OCI-LY1 (cell line): ENCODE results near the gene CREG1.

Source experiments
- H2AFZ ChIP-seq: fragments of 200-600 bp; sonication (generic), shearing (Covaris generic); 2 replicates; pipeline ENCODE4 v1.6.0; 2014; ENCODE audit warnings: antibody characterized with exemption, mild to moderate bottlenecking, low read length
- H3F3A ChIP-seq: fragments of 200-600 bp; sonication (generic), shearing (Covaris generic); 2 replicates; pipeline ENCODE4 v1.6.0; 2014; ENCODE audit warnings: mild to moderate bottlenecking, antibody characterized with exemption, low read length, moderate library complexity; ENCODE audit not compliant: insufficient read depth
- H3K27ac ChIP-seq: fragments of 200-600 bp; sonication (generic); 2 replicates; pipeline ENCODE4 v1.5.1; 2014; ENCODE audit warnings: low read length, mixed run types, mild to moderate bottlenecking, low read depth; ENCODE audit not compliant: poor library complexity, severe bottlenecking
- H3K27me3 ChIP-seq: fragments of 200-600 bp; sonication (generic); 2 replicates; pipeline ENCODE4 v1.6.0; 2014; ENCODE audit warnings: antibody characterized with exemption, mild to moderate bottlenecking, low read length, moderate library complexity; ENCODE audit not compliant: insufficient read depth
- H3K36me3 ChIP-seq: fragments of 200-600 bp; sonication (generic); 2 replicates; pipeline ENCODE4 v1.6.1; 2014; ENCODE audit warnings: mild to moderate bottlenecking, antibody characterized with exemption, low read length, moderate library complexity, mixed read lengths; ENCODE audit not compliant: insufficient read depth
- H3K4me1 ChIP-seq: fragments of 200-600 bp; sonication (generic); 2 replicates; pipeline ENCODE4 v1.5.1; 2014; ENCODE audit warnings: mild to moderate bottlenecking, low read length, moderate library complexity; ENCODE audit not compliant: insufficient read depth, severe bottlenecking
- H3K4me2 ChIP-seq: fragments of 200-600 bp; sonication (generic), shearing (Covaris generic); 2 replicates; pipeline ENCODE4 v1.6.1; 2014; ENCODE audit warnings: low read length
- H3K4me3 ChIP-seq: fragments of 200-600 bp; sonication (generic); 2 replicates; pipeline ENCODE4 v1.5.1; 2014; ENCODE audit warnings: low read length, low read depth, mild to moderate bottlenecking, mixed read lengths; ENCODE audit not compliant: poor library complexity, severe bottlenecking
- H3K79me2 ChIP-seq: fragments of 200-600 bp; shearing (Covaris generic); 2 replicates; pipeline ENCODE4 v1.6.1; 2016; ENCODE audit warnings: mixed run types, low read length, mixed read lengths; ENCODE audit not compliant: insufficient read depth
- H3K9ac ChIP-seq: fragments of 200-600 bp; sonication (generic), shearing (Covaris generic); 2 replicates; pipeline ENCODE4 v1.6.1; 2014; ENCODE audit warnings: mild to moderate bottlenecking, low read length, mixed read lengths
- H3K9me2 ChIP-seq: fragments of 200-600 bp; sonication (generic), shearing (Covaris generic); 2 replicates; pipeline ENCODE4 v1.6.1; 2014; ENCODE audit warnings: low read depth, mild to moderate bottlenecking, low read length, mixed read lengths
- H3K9me3 ChIP-seq: fragments of 200-600 bp; shearing (Covaris generic); 2 replicates; pipeline ENCODE4 v1.6.1; 2014; ENCODE audit warnings: low read length, mixed read lengths
- H4K20me1 ChIP-seq: fragments of 200-600 bp; sonication (generic), shearing (Covaris generic); 2 replicates; pipeline ENCODE4 v1.6.0; 2016; ENCODE audit warnings: mild to moderate bottlenecking, low read length; ENCODE audit not compliant: insufficient read depth
- CTCF ChIP-seq: fragments of 200-600 bp; sonication (generic), shearing (Covaris generic); IDR thresholded peaks from 2 replicates; pipeline ENCODE4 v1.5.1; 2017; ENCODE audit warnings: mild to moderate bottlenecking, antibody characterized with exemption, low read length, moderate library complexity, mixed read lengths
- EZH2 ChIP-seq: fragments of 200-600 bp; sonication (generic), shearing (Covaris generic); IDR thresholded peaks from 2 replicates; pipeline ENCODE4 v1.8.0; 2017; ENCODE audit warnings: borderline replicate concordance, mixed run types, mild to moderate bottlenecking, antibody characterized with exemption, low read length, moderate library complexity, mixed read lengths

The CREG1 gene

GRCh38 chr1:167599957-167600581 is 46.5 kb upstream of the CREG1 start:
- peak overlapping the region; percentile 0; the same call in 1 of the 2 replicates for H3K9ac ChIP-seq

GRCh38 chr1:167594822-167595221 is 41.3 kb upstream of the CREG1 start:
- Histone ChIP-seq H3K36me3 (peaks cover 4% of the 10 kb centered on the region), H3K9ac (no peak overlapping the region), H3K4me2 (no peak overlapping the region), H3K27me3 (no peaks in the 10 kb centered on the region), H3F3A (no peaks in the 10 kb centered on the region), H3K4me3 (no peak overlapping the region), H4K20me1 (no peaks in the 10 kb centered on the region), H2AFZ (no peak overlapping the region), H3K9me3 (no peaks in the 10 kb centered on the region), H3K27ac (no peak overlapping the region), H3K9me2 (no peaks in the 10 kb centered on the region), H3K79me2 (no peaks in the 10 kb centered on the region), H3K4me1 (peaks cover 10% of the 10 kb centered on the region)
- TF ChIP-seq CTCF (no peak), EZH2 (no peak)

More at GRCh38 chr1:167599957-167600581, 46.5 kb upstream of the CREG1 start:
- no peak overlapping the region for H3K4me3 ChIP-seq
- no peaks in the 10 kb centered on the region for H3K9me2 ChIP-seq
- no peaks in the 10 kb centered on the region for H3K79me2 ChIP-seq
- H4K20me1 ChIP-seq = no peaks in the 10 kb centered on the region
- H2AFZ ChIP-seq = no peak overlapping the region
- TF ChIP-seq EZH2 = no peak
- peak; percentile 78 for TF ChIP-seq CTCF
- peak overlapping the region; percentile 89 for H3K27ac ChIP-seq
- H3K36me3 ChIP-seq = no peaks in the 10 kb centered on the region
- no peaks in the 10 kb centered on the region for H3K27me3 ChIP-seq
- no peaks in the 10 kb centered on the region for H3F3A ChIP-seq
- no peaks in the 10 kb centered on the region for H3K9me3 ChIP-seq
- H3K4me2 ChIP-seq = peak overlapping the region; percentile 49
- peaks cover 48% of the 10 kb centered on the region for H3K4me1 ChIP-seq

GRCh38 chr1:167593860-167594259 is 40.3 kb upstream of the CREG1 start:
- no peak overlapping the region for H3K4me2 ChIP-seq
- H3K27me3 ChIP-seq = no peaks in the 10 kb centered on the region

More at GRCh38 chr1:167593860-167594259, 40.3 kb upstream of the CREG1 start:
- no peaks in the 10 kb centered on the region for H4K20me1 ChIP-seq
- no peaks in the 10 kb centered on the region for H3K79me2 ChIP-seq
- no peak overlapping the region for H3K4me3 ChIP-seq
- no peaks in the 10 kb centered on the region for H3K9me3 ChIP-seq
- TF ChIP-seq CTCF (no peak), EZH2 (no peak)
- peaks cover 8% of the 10 kb centered on the region for H3K4me1 ChIP-seq
- H3F3A ChIP-seq = no peaks in the 10 kb centered on the region
- peaks cover 4% of the 10 kb centered on the region for H3K36me3 ChIP-seq
- H3K9me2 ChIP-seq = no peaks in the 10 kb centered on the region
- no peak overlapping the region for H3K27ac ChIP-seq
- H3K9ac ChIP-seq = no peak overlapping the region
- H2AFZ ChIP-seq = no peak overlapping the region
